Stimulated activated CD4-positive, alpha-beta T cell treated with anti-CD3 and anti-CD28 coated beads, Interleukin-1b, Interleukin-23, amount 100 ng/mL, for 24 hours (primary cell): ENCODE data around the gene CCDC124.
"Not testable (repeated sequence)": the region's sequence is repeated elsewhere in the genome, so short reads cannot be mapped to it uniquely, and the experiment has no call there.

Experiments used
- DNase-seq, 4 experiments: peaks; one replicate each; pipeline ENCODE4 v3.0.0-alpha.2; 2020; ENCODE audit warnings: low read depth in 4 of 4, low spot score in 1 of 4

The CCDC124 gene

GRCh38 chr19:17981611-17982010 is 48.8 kb downstream of the CCDC124 start:
- DNase-seq, result no peak

DNA sequence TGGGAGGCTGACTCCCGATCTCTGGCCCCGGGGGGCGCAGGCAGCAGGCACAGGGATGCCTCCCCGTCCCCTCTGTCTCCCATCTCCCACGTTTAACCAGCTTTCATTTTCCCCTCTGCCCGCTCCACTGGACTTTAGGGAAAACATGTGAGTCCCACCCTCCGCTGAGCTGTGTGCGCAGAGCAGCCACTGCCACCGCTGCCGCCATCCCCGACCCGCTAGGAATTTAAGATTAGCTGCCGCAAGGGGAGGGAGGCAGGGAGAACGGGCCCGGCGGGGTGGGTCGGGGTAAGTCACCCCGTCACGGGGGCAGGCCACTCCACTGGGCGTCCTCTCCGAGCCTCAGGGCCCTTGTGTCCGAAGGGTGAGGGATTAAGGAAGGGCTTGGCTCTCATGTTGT is 49.6 kb downstream of the CCDC124 start:
- no peak for DNase-seq

- no peak for DNase-seq
These were observed 52.4 kb downstream of the CCDC124 start for GRCh38 chr19:17985037-17985818.

- DNase-seq, result not testable (repeated sequence)
These were observed 53.8 kb downstream of the CCDC124 start for GRCh38 chr19:17986569-17986968.

GRCh38 chr19:17988161-17988560 is 55.3 kb downstream of the CCDC124 start:
- no peak for DNase-seq

DNA sequence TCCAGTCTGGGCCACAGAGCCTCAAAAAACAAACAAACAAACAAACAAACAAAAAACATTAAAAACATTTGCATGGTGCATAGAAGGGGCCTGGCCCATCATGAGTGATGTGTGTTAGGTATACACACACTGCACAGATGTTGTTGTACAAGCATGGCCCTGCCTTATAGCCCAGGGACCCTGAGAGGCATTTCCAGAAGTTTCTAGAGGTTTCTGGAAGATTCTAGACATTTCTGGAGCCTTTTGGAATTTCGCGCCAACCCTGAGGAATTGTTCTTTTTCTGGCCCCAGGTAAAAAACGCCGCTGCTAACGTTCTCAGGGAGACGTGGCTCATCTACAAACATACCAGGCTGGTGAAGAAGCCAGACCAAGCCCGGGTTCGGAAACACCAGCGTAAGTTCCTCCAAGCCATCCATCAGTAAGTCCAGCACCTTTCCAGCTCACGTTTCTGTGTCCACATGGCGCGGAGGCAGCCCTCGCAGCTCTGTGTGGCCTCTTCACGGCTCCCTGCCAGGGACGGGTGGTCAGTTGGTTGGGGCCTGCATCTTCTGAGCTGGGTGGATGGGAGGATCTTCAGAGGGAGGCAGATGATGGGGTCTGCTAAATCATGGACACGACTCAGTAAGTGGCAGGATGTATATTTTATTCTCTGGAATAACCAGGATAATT is 56.7 kb downstream of the CCDC124 start:
- DNase-seq, result no peak

DNA sequence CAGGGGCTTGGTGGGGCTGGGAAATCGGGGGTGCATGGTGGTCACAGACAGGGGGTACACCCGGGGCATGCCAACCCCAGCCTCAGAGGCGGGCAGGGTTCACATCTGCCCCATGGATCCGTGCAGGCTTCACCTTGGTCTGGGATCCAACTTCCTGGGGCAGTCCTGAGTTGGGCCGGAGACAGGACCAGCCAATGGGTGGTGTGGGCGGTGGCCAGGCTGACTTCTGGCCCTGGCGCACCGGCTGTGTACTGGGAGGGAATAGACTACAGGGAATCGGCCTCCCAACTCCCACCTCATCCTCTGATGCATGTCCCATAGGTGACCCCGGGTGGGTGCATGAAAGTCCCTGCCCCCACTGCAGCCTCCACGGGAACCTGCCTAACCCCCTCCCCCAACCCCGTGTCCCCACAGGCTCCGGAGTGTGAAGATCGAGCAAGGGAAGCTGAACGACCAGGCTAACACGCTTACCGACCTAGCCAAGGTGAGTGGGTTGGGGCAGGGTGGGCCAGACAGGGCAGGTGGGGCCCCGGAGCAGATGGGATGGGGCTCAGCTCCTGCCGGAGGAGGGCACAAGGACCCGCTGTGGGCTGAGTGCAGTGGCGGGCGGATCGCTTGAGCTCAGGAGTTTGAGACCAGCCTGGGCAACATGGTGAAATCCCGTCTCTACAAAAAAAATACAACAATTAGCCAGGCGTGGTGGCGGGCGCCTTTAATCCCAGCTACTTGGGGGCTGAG is 60.4 kb downstream of the CCDC124 start:
- DNase-seq, result no peak
